ENCODE measurements around the gene FNDC10. TPM values are rescaled to one million over a fixed set of nuclear protein-coding genes. Genes with fewer than 3 reads are reported as not detected.

The FNDC10 gene
- total and polyA plus RNA-seq, 9 of the 15 experiments (the other 6 are each of a cell fraction or from before 2014, with no cell fraction given): 0.08 to 6.3 (median 1.6) TPM

GRCh38 chr1:1602968-1603506 is 3.1 kb upstream of the FNDC10 start:
- H3K9me3 ChIP-seq (replicated peaks; ENCODE audit: control insufficient read depth, insufficient read depth, low read depth, low read length): no peaks in the 10 kb centered on the region
- no peaks in the 10 kb centered on the region; the same call in 2 of the 3 replicates for H3K79me2 ChIP-seq (ENCODE audit: control insufficient read depth, insufficient read depth, low read length)
- no peaks in the 10 kb centered on the region for H3K27me3 ChIP-seq (ENCODE audit: control insufficient read depth in 2 of 2, insufficient read depth in 2 of 2, low read length in 2 of 2)
- H3K4me3 ChIP-seq: no peak overlapping the region
- WGBS (ENCODE audit: insufficient coverage, low coverage, missing lambda C conversion rate): 25% methylated on average over 12 of the region's 13 CpGs
- in situ Hi-C loops (cut with MboI) (no loop called here), intact Hi-C loops (cut with micrococcal nuclease) (no loop called here)
- ChIA-PET CTCF (ENCODE audit: low intra/inter-chr PET ratio) (no interaction called here), POLR2A (interaction anchor here (0.6 to 5.9 kb wide), 8 partner anchors 12 to 312 kb away, joined by 3 to 61 read pairs (median 4); partner anchors contain the start of gene MIB2)
- no peak overlapping the region for H2AFZ ChIP-seq (ENCODE audit: low read depth, low read length)
- no peaks in the 10 kb centered on the region; the same call in 1 of the 2 replicates for H4K20me1 ChIP-seq (replicated peaks; ENCODE audit: control insufficient read depth, insufficient read depth, low read length)
- FAIRE-seq: no peak
- no peak overlapping the region for H3K4me2 ChIP-seq (ENCODE audit: insufficient read depth, low read length)
- DNase-seq (ENCODE audit: extremely low read depth in 1 of 4, low spot score in 3 of 4): no peak
- H3K27ac ChIP-seq (ENCODE audit: extremely low read depth, low read depth, low read length): no peak overlapping the region
- no TSS peak for BruUV-seq (replicated peaks)
- H3K36me3 ChIP-seq (ENCODE audit: control insufficient read depth, insufficient read depth, low read length): no peaks in the 10 kb centered on the region
- peak; percentile 6 for ATAC-seq
- H3K9me1 ChIP-seq (ENCODE audit: control insufficient read depth, insufficient read depth, low read length): no peaks in the 10 kb centered on the region
- H3K9ac ChIP-seq (ENCODE audit: insufficient read depth in 1 of 2, low read depth in 2 of 2, low read length in 2 of 2): peak overlapping the region in 1 of 2 experiments; percentile 11; a peak in 1 of 4 replicates
- H3K4me1 ChIP-seq (replicated peaks in 1 of 2; ENCODE audit: control insufficient read depth in 2 of 2, insufficient read depth in 2 of 2, low read length in 2 of 2): peaks cover 8 to 86% of the 10 kb centered on the region in 2 experiments; a peak in 4 of 5 replicates
- TF ChIP-seq CHCHD3 (CRISPR knock-in tag; IDR thresholded peaks at IDR 0.05) (no peak), CBX8 (IDR thresholded peaks at IDR 0.05; ENCODE audit: borderline replicate concordance, extremely low read depth, low read depth, low read length, poor library complexity, severe bottlenecking) (no peak), ZNF121 (CRISPR knock-in tag; conservative IDR thresholded peaks at IDR 0.05) (no peak), ZNF764 (CRISPR knock-in tag; IDR thresholded peaks at IDR 0.05; ENCODE audit: low read depth) (no peak), ESRRA (IDR thresholded peaks at IDR 0.05; ENCODE audit: borderline replicate concordance, low read depth) (no peak), ZNF140 (CRISPR knock-in tag; IDR thresholded peaks at IDR 0.05) (no peak), ZNF696 (CRISPR knock-in tag; conservative IDR thresholded peaks at IDR 0.05) (no peak)
- TF ChIP-seq, protein P1, sequence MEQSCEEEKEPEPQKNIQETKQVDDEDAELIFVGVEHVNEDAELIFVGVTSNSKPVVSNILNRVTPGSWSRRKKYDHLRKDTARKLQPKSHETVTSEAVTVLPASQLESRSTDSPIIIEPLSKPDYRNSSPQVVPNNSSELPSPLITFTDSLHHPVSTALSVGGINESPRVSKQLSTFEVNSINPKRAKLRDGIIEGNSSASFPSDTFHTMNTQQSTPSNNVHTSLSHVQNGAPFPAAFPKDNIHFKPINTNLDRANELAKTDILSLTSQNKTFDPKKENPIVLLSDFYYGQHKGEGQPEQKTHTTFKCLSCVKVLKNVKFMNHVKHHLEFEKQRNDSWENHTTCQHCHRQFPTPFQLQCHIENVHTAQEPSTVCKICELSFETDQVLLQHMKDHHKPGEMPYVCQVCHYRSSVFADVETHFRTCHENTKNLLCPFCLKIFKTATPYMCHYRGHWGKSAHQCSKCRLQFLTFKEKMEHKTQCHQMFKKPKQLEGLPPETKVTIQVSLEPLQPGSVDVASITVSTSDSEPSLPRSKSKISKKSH (CRISPR knock-in tag; IDR thresholded peaks at IDR 0.05): no peak
- TF ChIP-seq, protein P2, sequence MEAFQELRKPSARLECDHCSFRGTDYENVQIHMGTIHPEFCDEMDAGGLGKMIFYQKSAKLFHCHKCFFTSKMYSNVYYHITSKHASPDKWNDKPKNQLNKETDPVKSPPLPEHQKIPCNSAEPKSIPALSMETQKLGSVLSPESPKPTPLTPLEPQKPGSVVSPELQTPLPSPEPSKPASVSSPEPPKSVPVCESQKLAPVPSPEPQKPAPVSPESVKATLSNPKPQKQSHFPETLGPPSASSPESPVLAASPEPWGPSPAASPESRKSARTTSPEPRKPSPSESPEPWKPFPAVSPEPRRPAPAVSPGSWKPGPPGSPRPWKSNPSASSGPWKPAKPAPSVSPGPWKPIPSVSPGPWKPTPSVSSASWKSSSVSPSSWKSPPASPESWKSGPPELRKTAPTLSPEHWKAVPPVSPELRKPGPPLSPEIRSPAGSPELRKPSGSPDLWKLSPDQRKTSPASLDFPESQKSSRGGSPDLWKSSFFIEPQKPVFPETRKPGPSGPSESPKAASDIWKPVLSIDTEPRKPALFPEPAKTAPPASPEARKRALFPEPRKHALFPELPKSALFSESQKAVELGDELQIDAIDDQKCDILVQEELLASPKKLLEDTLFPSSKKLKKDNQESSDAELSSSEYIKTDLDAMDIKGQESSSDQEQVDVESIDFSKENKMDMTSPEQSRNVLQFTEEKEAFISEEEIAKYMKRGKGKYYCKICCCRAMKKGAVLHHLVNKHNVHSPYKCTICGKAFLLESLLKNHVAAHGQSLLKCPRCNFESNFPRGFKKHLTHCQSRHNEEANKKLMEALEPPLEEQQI (IDR thresholded peaks at IDR 0.05): no peak

Data from K562 (cell line).